Hepatocyte (in vitro differentiated cells): ENCODE data around the gene PITPNC1. TPM values are rescaled to one million over a fixed set of nuclear protein-coding genes. Genes with fewer than 3 reads are reported as not detected.

Experiments
- DNase-seq: peaks from one replicate; pipeline ENCODE4 v3.0.0-alpha.2; 2016; ENCODE audit warnings: low spot score
- H2AFZ ChIP-seq: fragments of 200-600 bp; sonication (generic); 2 replicates; pipeline ENCODE4 v1.6.0; 2016; ENCODE audit warnings: antibody characterized with exemption, mild to moderate bottlenecking
- H3K27ac ChIP-seq: fragments of 200-600 bp; sonication (generic); 2 replicates; pipeline ENCODE4 v1.5.1; 2016; ENCODE audit warnings: mild to moderate bottlenecking
- H3K27me3 ChIP-seq: fragments of 200-600 bp; sonication (generic); 2 replicates; pipeline ENCODE4 v1.6.1; 2016
- H3K36me3 ChIP-seq: fragments of 200-600 bp; sonication (generic); replicated peaks from 2 replicates; pipeline ENCODE4 v1.5.1; 2016; ENCODE audit warnings: low read depth; ENCODE audit not compliant: insufficient read depth
- H3K4me1 ChIP-seq: fragments of 200-600 bp; sonication (generic); 2 replicates; pipeline ENCODE4 v1.5.1; 2016; ENCODE audit warnings: mild to moderate bottlenecking, moderate library complexity; ENCODE audit not compliant: insufficient read depth
- H3K4me2 ChIP-seq: fragments of 200-600 bp; sonication (generic); 2 replicates; pipeline ENCODE4 v1.6.0; 2016
- H3K4me3 ChIP-seq: fragments of 200-600 bp; sonication (generic); 2 replicates; pipeline ENCODE4 v1.5.1; 2016; ENCODE audit warnings: mild to moderate bottlenecking
- H3K79me2 ChIP-seq: fragments of 200-600 bp; sonication (generic); 2 replicates; pipeline ENCODE4 v1.6.0; 2017; ENCODE audit warnings: mild to moderate bottlenecking
- H3K9me2 ChIP-seq: fragments of 200-600 bp; sonication (generic); replicated peaks from 2 replicates; pipeline ENCODE4 v1.6.0; 2017; ENCODE audit warnings: mild to moderate bottlenecking; ENCODE audit not compliant: insufficient read depth
- H3K9me3 ChIP-seq: fragments of 200-600 bp; sonication (generic); 2 replicates; pipeline ENCODE4 v1.5.1; 2016; ENCODE audit warnings: low read depth, mild to moderate bottlenecking
- H4K20me1 ChIP-seq: fragments of 200-600 bp; sonication (generic); 2 replicates; pipeline ENCODE4 v1.6.0; 2016; ENCODE audit warnings: mild to moderate bottlenecking; ENCODE audit not compliant: insufficient read depth, poor library complexity, severe bottlenecking
- EZH2 ChIP-seq: fragments of 200-600 bp; sonication (generic); IDR thresholded peaks from 2 replicates; pipeline ENCODE4 v1.6.1; 2016; ENCODE audit warnings: antibody characterized with exemption, mild to moderate bottlenecking, borderline replicate concordance
- EZH2phosphoT487 ChIP-seq: fragments of 200-600 bp; sonication (generic); IDR thresholded peaks from one replicate; pipeline ENCODE4 v1.6.1; 2018; ENCODE audit warnings: antibody characterized with exemption, mild to moderate bottlenecking, low read depth, moderate library complexity; ENCODE audit not compliant: unreplicated experiment, severe bottlenecking
- WGBS: methylation state at CpG from one replicate; pipeline ENCODE4 v1.1.6; 2016; ENCODE audit warnings: low lambda C conversion rate; ENCODE audit errors: missing lambda C conversion rate; 5-methylcytosine and 5-hydroxymethylcytosine counted together
- polyA plus RNA-seq: library from polyadenylated mRNA; unstranded; fragments of >200 nt; fragmentation: Nextera tagmentation; extraction: Ambion mirVana; gene quantifications from 2 replicates; pipeline ENCODE4 v1.2.1, GENCODE V29; 2016
- total RNA-seq: library from RNA; depleted of rRNA; stranded (reverse); fragments of >200 nt; gene quantifications from 2 replicates; pipeline ENCODE4 v1.2.3, GENCODE V29; 2014
- TF ChIP-seq, protein P1 (sequence below): fragments of 200-600 bp; sonication (generic); IDR thresholded peaks from 2 replicates; pipeline ENCODE4 v1.5.1; 2016; ENCODE audit warnings: antibody characterized with exemption, mild to moderate bottlenecking; ENCODE audit not compliant: poor library complexity

PITPNC1 gene
- total and polyA plus RNA-seq, 2 experiments from 2014 or later = 4.6 to 8.1 TPM

DNA sequence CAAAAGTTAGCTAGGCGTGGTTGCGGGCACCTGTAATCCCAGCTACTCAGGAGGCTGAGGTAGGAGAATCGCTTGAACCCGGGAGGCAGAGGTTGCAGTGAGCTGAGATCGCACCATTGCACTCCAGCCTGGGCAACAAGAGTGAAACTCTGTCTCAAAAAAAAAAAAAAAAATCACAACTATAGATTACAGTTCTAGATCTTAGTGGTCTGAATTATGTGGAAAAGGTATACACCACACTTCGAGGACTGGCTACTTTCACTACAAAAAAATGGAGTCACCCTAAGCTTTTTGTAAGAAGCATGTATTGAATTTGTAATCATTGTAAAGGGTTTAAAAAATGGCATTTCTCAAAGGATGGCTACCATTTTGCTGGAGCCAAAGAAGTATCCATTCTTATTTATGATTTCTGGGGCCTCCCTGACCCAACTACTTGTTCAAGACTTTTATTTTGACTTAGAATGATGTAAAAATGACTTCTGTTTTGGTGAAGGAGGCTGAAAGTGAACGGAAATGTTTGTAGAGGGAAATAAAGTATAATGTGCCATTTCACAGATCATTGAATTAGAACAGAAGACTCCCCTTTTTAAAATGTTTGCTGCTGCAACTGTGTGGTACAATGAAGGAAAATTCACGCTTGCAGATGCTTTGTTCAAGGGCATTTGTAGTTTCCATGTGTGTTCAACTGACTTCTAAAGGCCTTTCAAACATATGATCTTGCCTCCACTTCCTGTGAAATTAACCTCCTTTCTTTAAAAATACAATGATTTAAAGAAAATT is 303.6 kb downstream of the PITPNC1 start:
- 96% methylated on average over 8 of the region's 8 CpGs for WGBS

GRCh38 chr17:67682196-67682595 is 305.1 kb downstream of the PITPNC1 start:
- no peak for DNase-seq
- no peak overlapping the region for H3K27ac ChIP-seq
- TF ChIP-seq, protein P1, sequence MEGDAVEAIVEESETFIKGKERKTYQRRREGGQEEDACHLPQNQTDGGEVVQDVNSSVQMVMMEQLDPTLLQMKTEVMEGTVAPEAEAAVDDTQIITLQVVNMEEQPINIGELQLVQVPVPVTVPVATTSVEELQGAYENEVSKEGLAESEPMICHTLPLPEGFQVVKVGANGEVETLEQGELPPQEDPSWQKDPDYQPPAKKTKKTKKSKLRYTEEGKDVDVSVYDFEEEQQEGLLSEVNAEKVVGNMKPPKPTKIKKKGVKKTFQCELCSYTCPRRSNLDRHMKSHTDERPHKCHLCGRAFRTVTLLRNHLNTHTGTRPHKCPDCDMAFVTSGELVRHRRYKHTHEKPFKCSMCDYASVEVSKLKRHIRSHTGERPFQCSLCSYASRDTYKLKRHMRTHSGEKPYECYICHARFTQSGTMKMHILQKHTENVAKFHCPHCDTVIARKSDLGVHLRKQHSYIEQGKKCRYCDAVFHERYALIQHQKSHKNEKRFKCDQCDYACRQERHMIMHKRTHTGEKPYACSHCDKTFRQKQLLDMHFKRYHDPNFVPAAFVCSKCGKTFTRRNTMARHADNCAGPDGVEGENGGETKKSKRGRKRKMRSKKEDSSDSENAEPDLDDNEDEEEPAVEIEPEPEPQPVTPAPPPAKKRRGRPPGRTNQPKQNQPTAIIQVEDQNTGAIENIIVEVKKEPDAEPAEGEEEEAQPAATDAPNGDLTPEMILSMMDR = no peak
- TF ChIP-seq EZH2 (no peak), EZH2phosphoT487 (no peak)

More for the DNA sequence above, 303.6 kb downstream of the PITPNC1 start:
- Histone ChIP-seq H2AFZ (no peak overlapping the region), H3K4me2 (no peak overlapping the region), H3K4me3 (no peak overlapping the region), H3K9me3 (no peaks in the 10 kb centered on the region), H3K27me3 (no peaks in the 10 kb centered on the region), H3K36me3 (no peaks in the 10 kb centered on the region), H3K9me2 (no peaks in the 10 kb centered on the region), H3K79me2 (no peaks in the 10 kb centered on the region), H4K20me1 (no peaks in the 10 kb centered on the region), H3K27ac (no peak overlapping the region), H3K4me1 (no peaks in the 10 kb centered on the region)
- TF ChIP-seq EZH2 (no peak), EZH2phosphoT487 (no peak)
- TF ChIP-seq, protein P1 = no peak
- no peak for DNase-seq

GRCh38 chr17:67685351-67685750 is 308.3 kb downstream of the PITPNC1 start:
- H3K4me2 ChIP-seq = no peak overlapping the region
- H3K9me3 ChIP-seq = no peaks in the 10 kb centered on the region
- no peak overlapping the region for H2AFZ ChIP-seq
- H3K27me3 ChIP-seq = no peaks in the 10 kb centered on the region
- H3K36me3 ChIP-seq = no peaks in the 10 kb centered on the region
- no peak for DNase-seq
- H3K9me2 ChIP-seq = no peaks in the 10 kb centered on the region
- TF ChIP-seq EZH2 (no peak), EZH2phosphoT487 (no peak)
- TF ChIP-seq, protein P1 = no peak
- no peaks in the 10 kb centered on the region for H4K20me1 ChIP-seq
- H3K79me2 ChIP-seq = no peaks in the 10 kb centered on the region
- H3K4me3 ChIP-seq = no peak overlapping the region
- no peaks in the 10 kb centered on the region for H3K4me1 ChIP-seq
- no peak overlapping the region for H3K27ac ChIP-seq
- 94% methylated on average over 3 of the region's 3 CpGs for WGBS

More at GRCh38 chr17:67682196-67682595, 305.1 kb downstream of the PITPNC1 start:
- Histone ChIP-seq H3K4me2 (no peak overlapping the region), H2AFZ (no peak overlapping the region), H3K4me3 (no peak overlapping the region), H4K20me1 (no peaks in the 10 kb centered on the region), H3K9me3 (no peaks in the 10 kb centered on the region), H3K36me3 (no peaks in the 10 kb centered on the region), H3K79me2 (no peaks in the 10 kb centered on the region), H3K27me3 (no peaks in the 10 kb centered on the region), H3K4me1 (no peaks in the 10 kb centered on the region), H3K9me2 (no peaks in the 10 kb centered on the region)
- 45% methylated on average over 2 of the region's 2 CpGs for WGBS
